GM18858 (cell line): Measurements from ENCODE around the gene ANKRD62.

Experiments used
- ATAC-seq: cut with Tn5 transposase; IDR thresholded peaks from one replicate; pipeline ENCODE4 v1.9.1; 2021; ENCODE audit not compliant: unreplicated experiment

The ANKRD62 gene

GRCh38 chr18:12165038-12165768, 71.6 kb downstream of the ANKRD62 start:
- no peak for ATAC-seq
